ENCODE measurements around the gene SARDH. TPM values are rescaled to one million over a fixed set of nuclear protein-coding genes. Genes with fewer than 3 reads are reported as not detected.

The SARDH gene
- total and polyA plus RNA-seq, 4 experiments from 2014 or later: 2.5 to 19.3 (median 11.4) TPM

- peaks cover 1 to 6% of the 10 kb centered on the region in 2 donors for H3K36me3 Mint-ChIP-seq
- Histone ChIP-seq H3K27ac (ENCODE audit: low read depth, low read length) (no peak overlapping the region), H3K27me3 (ENCODE audit: insufficient read depth, low read length) (no peaks in the 10 kb centered on the region), H3K4me3 (ENCODE audit: low read length in 2 of 2) (no peak overlapping the region), H3K9me3 (ENCODE audit: control insufficient read depth in 1 of 2, low read length in 2 of 2) (no peaks in the 10 kb centered on the region), H3K4me1 (ENCODE audit: insufficient read depth, low read length) (peaks cover 30% of the 10 kb centered on the region), H3K36me3 (ENCODE audit: insufficient read depth, low read length) (no peaks in the 10 kb centered on the region)
- H3K9me3 Mint-ChIP-seq: peaks cover 2 to 25% (median 12%) of the 10 kb centered on the region in 8 donors
- H3K27ac Mint-ChIP-seq: peak overlapping the region in 1 of 7 donors; percentile 39
- ChIA-PET POLR2A (ENCODE audit: partially characterized antibody) (no interaction called here), CTCF (ENCODE audit: partially characterized antibody) (no interaction called here)
- DNase-seq: no peak
- H3K4me1 Mint-ChIP-seq: peaks cover 19 to 49% (median 39%) of the 10 kb centered on the region in 4 donors
- peaks cover 0 to 1% of the 10 kb centered on the region in 2 donors for H3K27me3 Mint-ChIP-seq
- peak overlapping the region in 3 of 8 donors; percentile 13 to 38 (median 36) for H3K4me3 Mint-ChIP-seq
- intact Hi-C loops (cut with micrococcal nuclease): no loop called here
Measured at GRCh38 chr9:133621725-133622267, 116.4 kb downstream of the SARDH start.

- peak overlapping the region in 7 of 8 donors; percentile 38 to 74 (median 55) for H3K4me3 Mint-ChIP-seq
- POLR2A ChIA-PET (ENCODE audit: partially characterized antibody): no interaction called here
- Histone ChIP-seq H3K4me3 (ENCODE audit: low read length in 2 of 2) (no peak overlapping the region), H3K27ac (ENCODE audit: low read depth, low read length) (no peak overlapping the region), H3K36me3 (ENCODE audit: insufficient read depth, low read length) (no peaks in the 10 kb centered on the region), H3K4me1 (ENCODE audit: insufficient read depth, low read length) (peaks cover 30% of the 10 kb centered on the region), H3K27me3 (ENCODE audit: insufficient read depth, low read length) (no peaks in the 10 kb centered on the region), H3K9me3 (ENCODE audit: control insufficient read depth in 1 of 2, low read length in 2 of 2) (no peaks in the 10 kb centered on the region)
- CTCF ChIA-PET (ENCODE audit: partially characterized antibody): interaction anchor here (1.2 kb wide), 1 partner anchor 30 kb away, joined by 4 read pairs; no protein-coding TSS in a partner anchor
- H3K4me1 Mint-ChIP-seq: peaks cover 19 to 49% (median 39%) of the 10 kb centered on the region in 4 donors
- no peaks in the 10 kb centered on the region for H3K36me3 Mint-ChIP-seq
- H3K9me3 Mint-ChIP-seq: peaks cover 0 to 7% (median 2%) of the 10 kb centered on the region in 8 donors
- H3K27ac Mint-ChIP-seq: peak overlapping the region in 5 of 7 donors; percentile 5 to 38 (median 10)
- peak; percentile 42 to 78 (median 52) for DNase-seq
- no peaks in the 10 kb centered on the region for H3K27me3 Mint-ChIP-seq
- intact Hi-C loops (cut with micrococcal nuclease): no loop called here
Measured at GRCh38 chr9:133619791-133620190, 118.4 kb downstream of the SARDH start.

GRCh38 chr9:133618726-133619125 is 119.4 kb downstream of the SARDH start:
- peaks cover 0 to 2% (median 0%) of the 10 kb centered on the region in 8 donors for H3K9me3 Mint-ChIP-seq
- H3K36me3 ChIP-seq (ENCODE audit: insufficient read depth, low read length): no peaks in the 10 kb centered on the region
- no peak overlapping the region for H3K4me3 ChIP-seq (ENCODE audit: low read length in 2 of 2)
- no peak overlapping the region for H3K4me3 Mint-ChIP-seq
- no peaks in the 10 kb centered on the region for H3K27me3 ChIP-seq (ENCODE audit: insufficient read depth, low read length)
- intact Hi-C loops (cut with micrococcal nuclease): no loop called here
- DNase-seq: no peak
- POLR2A ChIA-PET (ENCODE audit: partially characterized antibody): no interaction called here
- peaks cover 19 to 49% (median 39%) of the 10 kb centered on the region in 4 donors for H3K4me1 Mint-ChIP-seq
- no peaks in the 10 kb centered on the region for H3K27me3 Mint-ChIP-seq
- CTCF ChIA-PET (ENCODE audit: partially characterized antibody): no interaction called here
- peaks cover 30% of the 10 kb centered on the region for H3K4me1 ChIP-seq (ENCODE audit: insufficient read depth, low read length)
- peak overlapping the region in 1 of 7 donors; percentile 2 for H3K27ac Mint-ChIP-seq
- H3K36me3 Mint-ChIP-seq: no peaks in the 10 kb centered on the region
- no peak overlapping the region for H3K27ac ChIP-seq (ENCODE audit: low read depth, low read length)
- H3K9me3 ChIP-seq (ENCODE audit: control insufficient read depth in 1 of 2, low read length in 2 of 2): no peaks in the 10 kb centered on the region

GRCh38 chr9:133616643-133617405 is 121.3 kb downstream of the SARDH start:
- peaks cover 0 to 2% (median 0%) of the 10 kb centered on the region in 8 donors for H3K9me3 Mint-ChIP-seq
- intact Hi-C loops (cut with micrococcal nuclease): no loop called here
- peaks cover 15 to 35% (median 28%) of the 10 kb centered on the region in 4 donors for H3K4me1 Mint-ChIP-seq
- Histone ChIP-seq H3K27ac (ENCODE audit: low read depth, low read length) (no peak overlapping the region), H3K36me3 (ENCODE audit: insufficient read depth, low read length) (no peaks in the 10 kb centered on the region), H3K4me1 (ENCODE audit: insufficient read depth, low read length) (peaks cover 25% of the 10 kb centered on the region), H3K4me3 (ENCODE audit: low read length in 2 of 2) (no peak overlapping the region), H3K27me3 (ENCODE audit: insufficient read depth, low read length) (no peaks in the 10 kb centered on the region), H3K9me3 (ENCODE audit: control insufficient read depth in 1 of 2, low read length in 2 of 2) (no peaks in the 10 kb centered on the region)
- no peaks in the 10 kb centered on the region for H3K36me3 Mint-ChIP-seq
- DNase-seq: no peak
- H3K27ac Mint-ChIP-seq: no peak overlapping the region
- H3K4me3 Mint-ChIP-seq: no peak overlapping the region
- H3K27me3 Mint-ChIP-seq: peaks cover 0 to 4% of the 10 kb centered on the region in 2 donors
- ChIA-PET CTCF (ENCODE audit: partially characterized antibody) (no interaction called here), POLR2A (ENCODE audit: partially characterized antibody) (no interaction called here)

- H3K36me3 Mint-ChIP-seq: no peaks in the 10 kb centered on the region
- H3K27me3 Mint-ChIP-seq: peaks cover 0 to 9% of the 10 kb centered on the region in 2 donors
- intact Hi-C loops (cut with micrococcal nuclease): no loop called here
- no peak overlapping the region for H3K27ac Mint-ChIP-seq
- Histone ChIP-seq H3K4me1 (ENCODE audit: insufficient read depth, low read length) (peaks cover 19% of the 10 kb centered on the region), H3K9me3 (ENCODE audit: control insufficient read depth in 1 of 2, low read length in 2 of 2) (no peaks in the 10 kb centered on the region), H3K36me3 (ENCODE audit: insufficient read depth, low read length) (no peaks in the 10 kb centered on the region), H3K27me3 (ENCODE audit: insufficient read depth, low read length) (no peaks in the 10 kb centered on the region), H3K4me3 (ENCODE audit: low read length in 2 of 2) (no peak overlapping the region), H3K27ac (ENCODE audit: low read depth, low read length) (no peak overlapping the region)
- H3K4me3 Mint-ChIP-seq: no peak overlapping the region
- CTCF ChIA-PET (ENCODE audit: partially characterized antibody): no interaction called here
- POLR2A ChIA-PET (ENCODE audit: partially characterized antibody): no interaction called here
- peaks cover 7 to 26% (median 20%) of the 10 kb centered on the region in 4 donors for H3K4me1 Mint-ChIP-seq
- DNase-seq: no peak
- H3K9me3 Mint-ChIP-seq: peaks cover 0 to 2% (median 0%) of the 10 kb centered on the region in 8 donors
Measured at GRCh38 chr9:133615606-133616188, 122.5 kb downstream of the SARDH start.

- intact Hi-C loops (cut with micrococcal nuclease): no loop called here
- no peak overlapping the region for H3K4me3 ChIP-seq (ENCODE audit: low read length in 2 of 2)
- H3K9me3 Mint-ChIP-seq: peaks cover 0 to 2% (median 0%) of the 10 kb centered on the region in 8 donors
- no peaks in the 10 kb centered on the region for H3K36me3 ChIP-seq (ENCODE audit: insufficient read depth, low read length)
- H3K27ac Mint-ChIP-seq: no peak overlapping the region
- CTCF ChIA-PET (ENCODE audit: partially characterized antibody): no interaction called here
- H3K27me3 Mint-ChIP-seq: peaks cover 2 to 13% of the 10 kb centered on the region in 2 donors
- no peaks in the 10 kb centered on the region for H3K36me3 Mint-ChIP-seq
- no peaks in the 10 kb centered on the region for H3K9me3 ChIP-seq (ENCODE audit: control insufficient read depth in 1 of 2, low read length in 2 of 2)
- H3K4me1 ChIP-seq (ENCODE audit: insufficient read depth, low read length): peaks cover 14% of the 10 kb centered on the region
- no peak for DNase-seq
- H3K4me3 Mint-ChIP-seq: no peak overlapping the region
- H3K27me3 ChIP-seq (ENCODE audit: insufficient read depth, low read length): no peaks in the 10 kb centered on the region
- POLR2A ChIA-PET (ENCODE audit: partially characterized antibody): no interaction called here
- H3K27ac ChIP-seq (ENCODE audit: low read depth, low read length): no peak overlapping the region
- peaks cover 6 to 23% (median 17%) of the 10 kb centered on the region in 4 donors for H3K4me1 Mint-ChIP-seq
Measured at GRCh38 chr9:133615186-133615585, 123.0 kb downstream of the SARDH start.

- DNase-seq: no peak
- intact Hi-C loops (cut with micrococcal nuclease): no loop called here
- peaks cover 6 to 16% of the 10 kb centered on the region in 2 donors for H3K27me3 Mint-ChIP-seq
- H3K27ac ChIP-seq (ENCODE audit: low read depth, low read length): no peak overlapping the region
- peaks cover 4% of the 10 kb centered on the region for H3K27me3 ChIP-seq (ENCODE audit: insufficient read depth, low read length)
- no peaks in the 10 kb centered on the region for H3K36me3 Mint-ChIP-seq
- no peak overlapping the region for H3K27ac Mint-ChIP-seq
- H3K4me3 Mint-ChIP-seq: no peak overlapping the region
- H3K4me1 ChIP-seq (ENCODE audit: insufficient read depth, low read length): peaks cover 9% of the 10 kb centered on the region
- ChIA-PET POLR2A (ENCODE audit: partially characterized antibody) (no interaction called here), CTCF (ENCODE audit: partially characterized antibody) (no interaction called here)
- H3K4me3 ChIP-seq (ENCODE audit: low read length in 2 of 2): no peak overlapping the region
- H3K9me3 ChIP-seq (ENCODE audit: control insufficient read depth in 1 of 2, low read length in 2 of 2): no peaks in the 10 kb centered on the region
- H3K4me1 Mint-ChIP-seq: peaks cover 1 to 21% (median 13%) of the 10 kb centered on the region in 4 donors
- no peaks in the 10 kb centered on the region for H3K36me3 ChIP-seq (ENCODE audit: insufficient read depth, low read length)
- H3K9me3 Mint-ChIP-seq: peaks cover 0 to 2% (median 0%) of the 10 kb centered on the region in 8 donors
Measured at GRCh38 chr9:133614678-133615077, 123.5 kb downstream of the SARDH start.
